ENCODE data around the gene TCERG1. TPM values are rescaled to one million over a fixed set of nuclear protein-coding genes. Genes with fewer than 3 reads are reported as not detected.

The TCERG1 gene
- total RNA-seq, 1 donor from 2014 or later, result 12.8 TPM

- DNase-seq (ENCODE audit: low spot score) (no peak), ATAC-seq (no peak)
Measured at GRCh38 chr5:146451411-146451810, 4.3 kb downstream of the TCERG1 start.

- ATAC-seq, result no peak
- DNase-seq (ENCODE audit: low spot score), result no peak
Measured at GRCh38 chr5:146457431-146457830, 10.3 kb downstream of the TCERG1 start.

- ATAC-seq (no peak), DNase-seq (ENCODE audit: low spot score) (no peak)
Measured at GRCh38 chr5:146458894-146459293, 11.8 kb downstream of the TCERG1 start.

GRCh38 chr5:146461319-146461718 is 14.2 kb downstream of the TCERG1 start:
- ATAC-seq (no peak), DNase-seq (ENCODE audit: low spot score) (no peak)

- ATAC-seq (no peak), DNase-seq (ENCODE audit: low spot score) (no peak)
Measured at GRCh38 chr5:146463446-146463845, 16.3 kb downstream of the TCERG1 start.

GRCh38 chr5:146466521-146467349 is 19.6 kb downstream of the TCERG1 start:
- ATAC-seq (peak; percentile 65), DNase-seq (ENCODE audit: low spot score) (no peak)

GRCh38 chr5:146467760-146468159 is 20.6 kb downstream of the TCERG1 start:
- ATAC-seq, result no peak
- DNase-seq (ENCODE audit: low spot score), result no peak

GRCh38 chr5:146474065-146474464 is 26.9 kb downstream of the TCERG1 start:
- no peak for ATAC-seq
- no peak for DNase-seq (ENCODE audit: low spot score)

GRCh38 chr5:146475190-146475780 is 28.2 kb downstream of the TCERG1 start:
- DNase-seq (ENCODE audit: low spot score) (no peak), ATAC-seq (no peak)

GRCh38 chr5:146475906-146476305 is 28.8 kb downstream of the TCERG1 start:
- ATAC-seq (peak; percentile 19), DNase-seq (ENCODE audit: low spot score) (no peak)

GRCh38 chr5:146482775-146483174 is 35.6 kb downstream of the TCERG1 start:
- ATAC-seq (no peak), DNase-seq (ENCODE audit: low spot score) (no peak)

- ATAC-seq (no peak), DNase-seq (ENCODE audit: low spot score) (no peak)
Measured at GRCh38 chr5:146484714-146485391, 37.7 kb downstream of the TCERG1 start.

GRCh38 chr5:146490089-146490843 is 43.1 kb downstream of the TCERG1 start:
- ATAC-seq (no peak), DNase-seq (ENCODE audit: low spot score) (no peak)

- ATAC-seq (no peak), DNase-seq (ENCODE audit: low spot score) (no peak)
Measured at GRCh38 chr5:146494656-146495055, 47.5 kb downstream of the TCERG1 start.

GRCh38 chr5:146499680-146500079 is 52.5 kb downstream of the TCERG1 start:
- DNase-seq (ENCODE audit: low spot score) (no peak), ATAC-seq (no peak)

- ATAC-seq (no peak), DNase-seq (ENCODE audit: low spot score) (no peak)
Measured at GRCh38 chr5:146507428-146507827, 60.3 kb downstream of the TCERG1 start.

GRCh38 chr5:146510559-146511125 is 63.5 kb downstream of the TCERG1 start:
- no peak for ATAC-seq
- no peak for DNase-seq (ENCODE audit: low spot score)

- DNase-seq (ENCODE audit: low spot score), result no peak
- no peak for ATAC-seq
Measured at GRCh38 chr5:146513462-146513861, 66.3 kb downstream of the TCERG1 start.

GRCh38 chr5:146514575-146514974 is 67.4 kb downstream of the TCERG1 start:
- no peak for ATAC-seq
- DNase-seq (ENCODE audit: low spot score), result no peak

GRCh38 chr5:146515473-146516150 is 68.5 kb downstream of the TCERG1 start:
- ATAC-seq (no peak), DNase-seq (ENCODE audit: low spot score) (no peak)

Data from left lobe of liver (tissue), 2 donors.